GM23248 (cell line): Measurements from ENCODE around the gene ALDH3A1. TPM values are rescaled to one million over a fixed set of nuclear protein-coding genes. Genes with fewer than 3 reads are reported as not detected.
A peak's percentile ranks its signal among the peaks of the same experiment; 100 is the strongest.

Experiments used
- DNase-seq: peaks from one replicate; pipeline ENCODE4 v3.0.0-alpha.2; 2015
- H2AFZ ChIP-seq: fragments of 200-600 bp; sonication (generic); 2 replicates; pipeline ENCODE4 v1.6.1; 2016; ENCODE audit warnings: antibody characterized with exemption
- H3F3A ChIP-seq: fragments of 200-600 bp; sonication (generic); 2 replicates; pipeline ENCODE4 v1.6.1; 2016; ENCODE audit warnings: mild to moderate bottlenecking, antibody characterized with exemption, mixed run types; ENCODE audit not compliant: insufficient read depth
- H3K27ac ChIP-seq: fragments of 200-600 bp; sonication (generic); 2 replicates; pipeline ENCODE4 v1.5.1; 2016; ENCODE audit warnings: mild to moderate bottlenecking
- H3K27me3 ChIP-seq: fragments of 200-600 bp; sonication (generic); replicated peaks from 2 replicates; pipeline ENCODE4 v1.6.1; 2016; ENCODE audit warnings: mild to moderate bottlenecking; ENCODE audit not compliant: insufficient read depth
- H3K36me3 ChIP-seq: fragments of 200-600 bp; sonication (generic); 2 replicates; pipeline ENCODE4 v1.6.1; 2016; ENCODE audit warnings: low read depth, mild to moderate bottlenecking
- H3K4me1 ChIP-seq: fragments of 200-600 bp; sonication (generic); 2 replicates; pipeline ENCODE4 v1.6.1; 2016; ENCODE audit warnings: mild to moderate bottlenecking; ENCODE audit not compliant: insufficient read depth
- H3K4me2 ChIP-seq: fragments of 200-600 bp; sonication (generic); one replicate; pipeline ENCODE4 v1.6.1; 2016; ENCODE audit warnings: mild to moderate bottlenecking; ENCODE audit not compliant: unreplicated experiment
- H3K4me3 ChIP-seq: fragments of 200-600 bp; sonication (generic); 2 replicates; pipeline ENCODE4 v1.5.1; 2016; ENCODE audit warnings: mild to moderate bottlenecking
- H3K79me2 ChIP-seq: fragments of 200-600 bp; sonication (generic); 2 replicates; pipeline ENCODE4 v1.6.1; 2016; ENCODE audit warnings: mild to moderate bottlenecking; ENCODE audit not compliant: insufficient read depth
- H3K9ac ChIP-seq: fragments of 200-600 bp; sonication (generic); 2 replicates; pipeline ENCODE4 v1.6.1; 2016; ENCODE audit warnings: mild to moderate bottlenecking
- H3K9me2 ChIP-seq: fragments of 200-600 bp; sonication (generic); 2 replicates; pipeline ENCODE4 v1.6.1; 2016; ENCODE audit warnings: mixed run types, mild to moderate bottlenecking, moderate library complexity; ENCODE audit not compliant: insufficient read depth
- H3K9me3 ChIP-seq: fragments of 200-600 bp; sonication (generic); one replicate; pipeline ENCODE4 v1.6.1; 2017; ENCODE audit warnings: low read depth
- H4K20me1 ChIP-seq: fragments of 200-600 bp; sonication (generic); 2 replicates; pipeline ENCODE4 v1.6.0; 2016; ENCODE audit not compliant: insufficient read depth
- EZH2 ChIP-seq: fragments of 200-600 bp; sonication (generic); IDR thresholded peaks from 2 replicates; pipeline ENCODE4 v1.6.1; 2018; ENCODE audit warnings: antibody characterized with exemption, mild to moderate bottlenecking; ENCODE audit not compliant: insufficient read depth, poor library complexity, severe bottlenecking
- EZH2phosphoT487 ChIP-seq: fragments of 200-600 bp; sonication (generic); IDR thresholded peaks from 2 replicates; pipeline ENCODE4 v1.6.1; 2018; ENCODE audit warnings: antibody characterized with exemption, moderate library complexity, mild to moderate bottlenecking, low read depth; ENCODE audit not compliant: insufficient read depth
- whole genome bisulfite sequencing, 2 experiments: methylation state at CpG; one replicate each; pipeline ENCODE4 v1.1.6; 2015 to 2017; ENCODE audit warnings: low lambda C conversion rate in 2 of 2, low coverage in 1 of 2; ENCODE audit errors: missing lambda C conversion rate in 2 of 2; 5-methylcytosine and 5-hydroxymethylcytosine counted together
- in situ Hi-C: fragments of 300-500 bp; cut with MboI; formaldehyde crosslinking; loops from 2 replicates; pipeline ENCODE4 v1.15.0; 2020
- polyA plus RNA-seq: library from polyadenylated mRNA; unstranded; fragments of >200 nt; fragmentation: Nextera tagmentation; extraction: Ambion mirVana; gene quantifications from 2 replicates; pipeline ENCODE4 v1.2.1, GENCODE V29; 2016
- total RNA-seq: library from RNA; depleted of rRNA; stranded (reverse); fragments of >200 nt; shearing (Covaris generic); gene quantifications from 2 replicates; pipeline ENCODE4 v1.2.3, GENCODE V29; 2014

The ALDH3A1 gene
- total and polyA plus RNA-seq, 2 experiments from 2014 or later: 0.55 to 1.2 TPM

DNA sequence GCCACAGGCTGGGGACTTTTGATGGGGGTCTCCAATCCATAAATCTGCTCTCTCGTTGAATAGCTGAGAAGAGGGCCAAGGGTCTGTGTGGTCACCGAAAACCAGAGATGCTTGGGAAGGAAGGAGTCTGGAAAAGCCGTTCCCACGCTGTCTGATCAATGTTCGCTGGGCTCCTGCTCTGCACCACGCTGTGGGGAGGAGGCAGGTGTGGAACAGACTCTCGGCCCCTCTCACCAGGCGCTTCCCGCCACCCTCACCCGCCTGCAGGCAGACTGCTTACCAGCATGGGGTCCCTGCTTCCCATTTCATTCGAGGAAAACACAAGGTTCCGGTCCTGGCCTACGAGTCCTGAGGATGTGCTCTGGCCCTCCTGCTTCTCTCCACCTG lies 702 bp upstream of the ALDH3A1 start:
- WGBS, 2 experiments: 75 to 78% methylated on average over 10 to 13 of the region's 13 CpGs
- H4K20me1 ChIP-seq: no peaks in the 10 kb centered on the region
- no peak overlapping the region for H3K27ac ChIP-seq
- H3K9me3 ChIP-seq: no peaks in the 10 kb centered on the region
- H3K4me2 ChIP-seq: peak overlapping the region; percentile 41
- H3K27me3 ChIP-seq: no peaks in the 10 kb centered on the region
- no peak for TF ChIP-seq EZH2phosphoT487
- TF ChIP-seq EZH2: no peak
- H3K9me2 ChIP-seq: no peaks in the 10 kb centered on the region
- in situ Hi-C loops: loop anchor here (10.0 kb wide), 1 partner anchor 64 kb away; no protein-coding TSS in a partner anchor
- peaks cover 6% of the 10 kb centered on the region; the same call in 1 of the 2 replicates for H3F3A ChIP-seq
- no peaks in the 10 kb centered on the region for H3K79me2 ChIP-seq
- DNase-seq: no peak
- H3K4me1 ChIP-seq: peaks cover 23% of the 10 kb centered on the region
- no peaks in the 10 kb centered on the region for H3K36me3 ChIP-seq
- H3K9ac ChIP-seq: peak overlapping the region; percentile 17; the same call in 1 of the 2 replicates
- peak overlapping the region; percentile 59; the same call in 1 of the 2 replicates for H2AFZ ChIP-seq
- H3K4me3 ChIP-seq: no peak overlapping the region

DNA sequence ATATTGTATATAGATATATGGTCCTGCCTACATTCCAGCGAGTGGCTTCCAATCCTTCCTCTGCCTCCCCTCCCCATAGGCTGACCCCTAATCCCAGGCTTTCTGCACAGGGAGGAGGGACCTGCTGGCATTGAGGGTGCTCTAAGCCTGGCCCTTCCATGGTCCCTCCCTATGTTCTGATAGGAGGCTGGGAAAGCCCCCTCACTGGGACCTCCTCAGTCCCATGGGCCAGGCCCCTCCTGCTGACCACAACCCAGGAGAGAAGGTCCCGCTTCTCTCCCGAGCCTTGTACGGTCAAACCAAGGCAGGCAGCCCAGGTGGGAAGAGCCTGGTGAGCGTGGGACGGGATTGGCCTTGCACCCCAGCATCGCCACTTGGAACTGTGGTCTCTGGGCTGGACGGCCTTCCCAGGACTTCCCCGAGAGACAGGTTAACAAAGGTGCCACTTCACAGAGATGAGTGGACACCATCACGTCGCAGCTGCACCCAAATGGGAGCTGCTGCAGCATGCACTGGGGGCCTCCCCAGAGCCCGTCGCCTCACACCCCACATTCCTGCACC lies 859 bp downstream of the ALDH3A1 start:
- WGBS, 2 experiments: 83 to 85% methylated on average over 13 of the region's 13 CpGs
- Histone ChIP-seq H3K9me3 (no peaks in the 10 kb centered on the region), H2AFZ (no peak overlapping the region), H3K4me2 (no peak overlapping the region), H3K9ac (no peak overlapping the region), H3K27ac (no peak overlapping the region), H3K4me1 (peaks cover 8% of the 10 kb centered on the region), H4K20me1 (no peaks in the 10 kb centered on the region), H3K79me2 (no peaks in the 10 kb centered on the region), H3K4me3 (no peak overlapping the region), H3K36me3 (no peaks in the 10 kb centered on the region), H3F3A (no peaks in the 10 kb centered on the region), H3K27me3 (no peaks in the 10 kb centered on the region), H3K9me2 (no peaks in the 10 kb centered on the region)
- DNase-seq: no peak
- in situ Hi-C loops: loop anchor here (10.0 kb wide), 1 partner anchor 62 kb away; no protein-coding TSS in a partner anchor
- TF ChIP-seq EZH2phosphoT487: no peak
- TF ChIP-seq EZH2: no peak

DNA sequence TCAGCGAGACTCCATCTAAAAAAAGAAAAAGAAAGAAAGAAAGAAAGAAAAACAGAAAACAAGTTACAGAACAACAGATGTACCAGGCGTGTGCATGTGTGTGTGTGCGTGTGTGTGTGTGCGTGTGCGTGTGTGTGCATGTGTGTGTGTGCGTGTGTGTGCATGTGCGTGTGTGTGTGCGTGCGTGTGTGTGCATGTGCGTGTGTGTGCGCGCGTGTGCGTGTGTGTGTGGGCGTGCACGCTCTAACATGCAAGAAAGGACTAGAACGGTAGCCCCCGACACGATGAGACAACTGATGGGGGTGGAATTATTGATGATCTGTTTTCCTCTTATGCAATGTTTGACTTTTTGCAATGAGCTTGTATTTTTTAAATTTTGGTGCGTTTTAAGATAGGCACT lies 1.6 kb downstream of the ALDH3A1 start:
- Histone ChIP-seq H3K79me2 (no peaks in the 10 kb centered on the region), H3K27ac (no peak overlapping the region), H3K9me3 (no peaks in the 10 kb centered on the region), H3K4me3 (no peak overlapping the region), H3F3A (no peaks in the 10 kb centered on the region), H4K20me1 (no peaks in the 10 kb centered on the region), H3K36me3 (no peaks in the 10 kb centered on the region), H3K9me2 (no peaks in the 10 kb centered on the region), H3K4me1 (peaks cover 7% of the 10 kb centered on the region), H3K4me2 (no peak overlapping the region), H2AFZ (no peak overlapping the region), H3K27me3 (no peaks in the 10 kb centered on the region), H3K9ac (no peak overlapping the region)
- WGBS, 2 experiments: 84% methylated on average over 19 to 20 of the region's 20 CpGs
- no peak for DNase-seq
- TF ChIP-seq EZH2phosphoT487: no peak
- in situ Hi-C loops: loop anchor here (10.0 kb wide), 1 partner anchor 62 kb away; no protein-coding TSS in a partner anchor

DNA sequence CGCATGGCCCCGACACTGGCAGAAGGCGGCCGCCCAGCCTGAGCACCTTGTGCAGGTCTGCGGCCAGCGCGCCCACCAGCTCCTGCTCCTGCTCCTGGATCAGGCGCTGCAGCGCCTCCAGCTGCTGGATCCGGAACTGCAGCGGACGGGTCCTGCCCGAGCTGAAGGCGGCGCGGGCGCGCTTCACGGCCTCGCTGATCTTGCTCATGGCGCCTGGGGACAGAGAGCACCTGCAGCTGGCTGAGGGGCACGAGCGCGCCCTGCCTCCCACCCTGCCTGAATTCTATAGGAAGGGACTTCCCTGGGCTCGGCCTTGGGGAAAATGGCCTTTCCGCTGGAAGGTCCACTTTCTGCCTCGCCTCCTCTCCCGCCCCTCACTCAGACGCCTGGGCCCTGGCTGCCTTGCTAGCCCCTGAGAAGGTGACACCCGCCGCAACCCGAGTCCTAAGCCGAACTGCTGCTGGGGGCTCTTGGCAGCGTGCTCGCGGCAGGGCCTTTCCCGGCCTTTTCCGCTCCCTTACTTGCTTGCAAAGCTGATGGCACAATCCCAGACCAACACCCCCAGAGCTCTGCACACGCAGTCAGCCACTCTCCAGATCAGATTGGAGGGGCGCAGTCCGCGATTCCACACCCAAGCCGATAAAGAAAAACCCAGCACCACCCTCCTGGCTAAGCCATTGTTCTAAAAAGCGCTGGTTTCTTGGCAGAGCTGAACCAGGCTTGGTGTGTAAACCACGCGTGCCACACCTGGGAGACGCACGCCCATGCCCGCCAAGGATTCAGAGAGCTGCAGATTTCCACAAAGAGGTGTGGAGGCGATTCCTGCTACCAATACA lies 3.0 kb downstream of the ALDH3A1 start:
- H3K27ac ChIP-seq: no peak overlapping the region
- H3K4me1 ChIP-seq: peaks cover 7% of the 10 kb centered on the region
- TF ChIP-seq EZH2: no peak
- no peak for TF ChIP-seq EZH2phosphoT487
- H2AFZ ChIP-seq: no peak overlapping the region
- no peaks in the 10 kb centered on the region for H3K36me3 ChIP-seq
- no peak overlapping the region for H3K9ac ChIP-seq
- no peaks in the 10 kb centered on the region for H3K79me2 ChIP-seq
- no peaks in the 10 kb centered on the region for H4K20me1 ChIP-seq
- H3K9me3 ChIP-seq: no peaks in the 10 kb centered on the region
- in situ Hi-C loops: loop anchor here (10.0 kb wide), 1 partner anchor 60 kb away; no protein-coding TSS in a partner anchor
- no peaks in the 10 kb centered on the region for H3K9me2 ChIP-seq
- H3K4me2 ChIP-seq: no peak overlapping the region
- WGBS, 2 experiments: 44 to 47% methylated on average over 45 to 50 of the region's 50 CpGs
- peak overlapping the region; percentile 26; the same call in 1 of the 2 replicates for H3K4me3 ChIP-seq
- H3F3A ChIP-seq: no peaks in the 10 kb centered on the region
- no peaks in the 10 kb centered on the region for H3K27me3 ChIP-seq
- peak; percentile 74 for DNase-seq
